NOMO-1 (cell line): ENCODE results near the gene TBC1D2B.
A peak's percentile ranks its signal among the peaks of the same experiment; 100 is the strongest.
"Not testable (repeated sequence)": the region's sequence is repeated elsewhere in the genome, so short reads cannot be mapped to it uniquely, and the experiment has no call there.

Experiments
- DNase-seq, 2 experiments: peaks; one replicate each; lab custom pipeline; 2025; ENCODE audit not compliant: unreplicated experiment in 2 of 2; lab: John Stamatoyannopoulos, UW

Gene TBC1D2B

DNA sequence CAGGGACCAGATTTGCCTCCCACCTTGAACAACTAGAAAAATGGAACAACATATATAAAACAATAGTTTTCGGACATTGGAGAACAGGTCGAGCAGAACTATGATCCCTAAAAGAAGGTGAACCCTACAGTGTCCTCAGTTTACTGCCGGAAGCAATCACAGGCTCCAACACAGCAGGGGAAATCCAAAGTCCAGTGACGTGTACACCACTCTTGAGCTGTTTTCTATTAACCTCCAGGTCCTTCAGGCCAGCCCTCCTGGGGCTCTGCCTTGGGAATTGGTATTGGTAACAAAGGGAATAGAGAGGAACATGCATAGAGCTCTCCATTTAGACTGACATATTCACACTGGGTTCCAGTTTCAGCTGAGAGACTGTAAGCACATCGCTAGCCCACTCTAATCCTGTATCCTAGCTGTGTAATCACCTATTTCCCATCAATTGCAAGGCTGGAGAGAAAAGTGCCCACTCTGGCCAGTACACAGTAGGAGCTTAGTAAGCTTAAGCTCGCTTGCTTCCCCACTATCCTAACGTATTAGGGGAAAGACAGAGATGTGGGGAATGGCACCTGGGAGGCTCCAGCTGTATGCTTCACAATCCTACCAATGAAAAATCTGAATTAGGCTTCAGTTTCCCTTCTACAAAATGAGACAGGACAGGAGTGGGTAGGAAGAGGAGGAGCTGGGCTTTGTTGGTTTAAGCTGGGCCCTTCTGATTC is 118.6 kb downstream of the TBC1D2B start:
- not testable (repeated sequence) for DNase-seq

- not testable (repeated sequence) for DNase-seq
These were observed 119.5 kb downstream of the TBC1D2B start for GRCh38 chr15:77958021-77958420.

DNA sequence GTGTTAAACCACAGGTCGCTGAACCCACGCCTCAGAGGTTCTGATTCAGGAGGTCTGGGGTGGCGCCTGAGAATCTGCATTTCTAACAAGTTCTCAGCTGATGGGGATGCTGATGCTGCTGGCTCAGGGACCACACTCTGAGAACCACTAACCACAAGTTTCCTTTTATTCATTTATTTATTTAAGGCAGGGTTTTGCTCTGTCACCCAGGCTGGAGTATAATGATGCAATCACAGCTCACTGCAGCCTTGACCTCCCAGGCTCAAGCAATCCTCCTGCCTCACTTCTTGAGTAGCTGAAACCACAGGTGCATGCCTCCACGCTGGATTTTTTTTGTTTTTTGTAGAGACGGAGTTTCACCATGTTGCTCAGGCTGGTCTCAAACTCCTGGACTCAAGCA is 123.6 kb downstream of the TBC1D2B start:
- peak; percentile 35 to 54 for DNase-seq

- not testable (repeated sequence) for DNase-seq
These were observed 124.5 kb downstream of the TBC1D2B start for GRCh38 chr15:77952928-77953446.

GRCh38 chr15:77951105-77951786 is 126.3 kb downstream of the TBC1D2B start:
- DNase-seq: not testable (repeated sequence)

- not testable (repeated sequence) for DNase-seq
These were observed 127.0 kb downstream of the TBC1D2B start for GRCh38 chr15:77950470-77950869.

GRCh38 chr15:77945566-77945965 is 131.9 kb downstream of the TBC1D2B start:
- DNase-seq: no peak
